Urinary bladder (tissue), 4 donors: ENCODE measurements around the gene APOL3. TPM values are rescaled to one million over a fixed set of nuclear protein-coding genes. Genes with fewer than 3 reads are reported as not detected.
"Not testable (repeated sequence)": the region's sequence is repeated elsewhere in the genome, so short reads cannot be mapped to it uniquely, and the experiment has no call there.

Experiments
- DNase-seq: peaks from one replicate; pipeline ENCODE4 v3.0.0-alpha.2; 2015; ENCODE audit errors: extremely low spot score
- H3K27ac ChIP-seq: one replicate; pipeline ENCODE4 v1.5.1; 2013; ENCODE audit warnings: low read depth, mild to moderate bottlenecking, moderate library complexity
- H3K36me3 ChIP-seq: one replicate; pipeline ENCODE4 v1.6.1; 2013; ENCODE audit warnings: mild to moderate bottlenecking, moderate library complexity; ENCODE audit not compliant: insufficient read depth
- H3K4me1 ChIP-seq: one replicate; pipeline ENCODE4 v1.6.1; 2013; ENCODE audit warnings: mild to moderate bottlenecking, moderate library complexity; ENCODE audit not compliant: insufficient read depth
- H3K4me3 ChIP-seq: one replicate; pipeline ENCODE4 v1.5.1; 2013; ENCODE audit warnings: low read depth, low read length
- WGBS: extraction: QIAGEN DNeasy Blood & Tissue Kit; methylation state at CpG from one replicate; pipeline ENCODE4 v1.1.7; 2013; 5-methylcytosine and 5-hydroxymethylcytosine counted together
- polyA plus RNA-seq: library from polyadenylated mRNA; stranded (reverse); fragments of 200-250 nt; gene quantifications from one replicate; pipeline ENCODE4 v1.2.3, GENCODE V29; 2013
- total RNA-seq: library from RNA; depleted of rRNA; stranded (reverse); fragments of >200 nt; gene quantifications from one replicate; pipeline ENCODE4 v1.2.3, GENCODE V29; 2014
- donor health status: healthy with polysubstance abuse.
- donor health status: healthy.

APOL3 gene
- total and polyA plus RNA-seq, 2 donors: 25.4 to 42.6 TPM

DNA sequence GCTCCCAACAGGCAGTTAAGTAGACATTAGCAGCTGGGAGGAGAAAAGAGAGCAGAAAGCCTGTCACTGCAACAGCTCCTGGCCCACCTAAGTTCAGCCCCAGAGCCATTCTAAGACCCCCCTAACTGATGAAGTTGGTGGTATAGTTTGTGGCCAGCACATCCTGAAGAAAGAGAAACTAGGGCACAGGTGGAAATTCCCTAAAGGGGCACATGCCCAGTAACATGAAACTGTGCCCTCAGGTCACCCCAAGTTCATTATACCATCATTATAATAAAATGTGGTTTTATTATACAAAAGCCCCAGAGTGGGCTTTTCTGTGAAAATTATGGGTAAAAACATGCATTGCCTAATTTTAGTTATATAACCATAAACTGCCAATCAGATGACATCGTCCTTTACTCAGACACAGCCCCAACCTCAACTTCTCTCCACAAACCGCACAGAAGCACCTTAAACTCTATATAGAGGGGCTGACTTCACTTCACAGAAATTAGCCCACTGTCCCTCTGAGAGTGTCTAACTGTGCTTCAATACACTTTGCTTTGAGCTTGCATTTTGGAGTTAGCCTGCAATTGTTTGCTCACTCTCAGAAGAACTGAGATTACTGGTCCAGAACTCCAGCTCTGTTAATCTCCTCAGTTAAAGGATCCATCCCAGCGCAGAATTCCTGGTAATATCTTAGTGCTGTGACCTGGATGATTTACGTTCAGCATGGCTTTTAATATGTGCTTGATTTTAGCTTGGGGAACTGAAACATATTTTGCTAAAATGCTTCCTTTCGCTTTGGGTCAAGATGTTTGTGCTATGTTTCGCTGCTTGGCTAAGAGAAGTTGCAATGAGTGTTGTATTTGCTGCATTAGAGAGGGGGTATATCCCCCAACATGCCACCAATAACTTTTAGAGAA lies 1.8 kb upstream of the APOL3 start:
- Histone ChIP-seq H3K4me3 (no peak overlapping the region), H3K27ac (no peak overlapping the region), H3K36me3 (no peaks in the 10 kb centered on the region), H3K4me1 (no peaks in the 10 kb centered on the region)
- WGBS: 70% methylated on average over 6 of the region's 6 CpGs
- DNase-seq: no peak

DNA sequence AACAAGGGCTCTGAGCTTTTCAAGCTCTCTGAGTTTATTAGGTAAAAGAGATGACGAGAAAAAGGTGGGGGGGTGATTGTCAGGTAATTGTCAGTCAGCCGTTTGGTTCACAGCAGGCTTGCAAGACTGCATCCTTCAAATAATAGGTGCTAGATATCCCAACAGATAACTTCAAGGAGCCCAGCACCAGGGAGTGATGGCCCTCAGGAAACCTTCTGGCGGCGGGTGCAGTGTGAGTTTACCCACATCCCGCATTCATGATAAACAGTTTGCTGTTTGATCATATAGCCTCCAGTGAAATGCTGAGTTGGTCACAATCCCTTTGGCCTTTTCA lies 1.2 kb upstream of the APOL3 start:
- WGBS: 68% methylated on average over 5 of the region's 5 CpGs
- H3K36me3 ChIP-seq, H3K27ac ChIP-seq, DNase-seq, H3K4me1 ChIP-seq, H3K4me3 ChIP-seq: not testable (repeated sequence)

DNA sequence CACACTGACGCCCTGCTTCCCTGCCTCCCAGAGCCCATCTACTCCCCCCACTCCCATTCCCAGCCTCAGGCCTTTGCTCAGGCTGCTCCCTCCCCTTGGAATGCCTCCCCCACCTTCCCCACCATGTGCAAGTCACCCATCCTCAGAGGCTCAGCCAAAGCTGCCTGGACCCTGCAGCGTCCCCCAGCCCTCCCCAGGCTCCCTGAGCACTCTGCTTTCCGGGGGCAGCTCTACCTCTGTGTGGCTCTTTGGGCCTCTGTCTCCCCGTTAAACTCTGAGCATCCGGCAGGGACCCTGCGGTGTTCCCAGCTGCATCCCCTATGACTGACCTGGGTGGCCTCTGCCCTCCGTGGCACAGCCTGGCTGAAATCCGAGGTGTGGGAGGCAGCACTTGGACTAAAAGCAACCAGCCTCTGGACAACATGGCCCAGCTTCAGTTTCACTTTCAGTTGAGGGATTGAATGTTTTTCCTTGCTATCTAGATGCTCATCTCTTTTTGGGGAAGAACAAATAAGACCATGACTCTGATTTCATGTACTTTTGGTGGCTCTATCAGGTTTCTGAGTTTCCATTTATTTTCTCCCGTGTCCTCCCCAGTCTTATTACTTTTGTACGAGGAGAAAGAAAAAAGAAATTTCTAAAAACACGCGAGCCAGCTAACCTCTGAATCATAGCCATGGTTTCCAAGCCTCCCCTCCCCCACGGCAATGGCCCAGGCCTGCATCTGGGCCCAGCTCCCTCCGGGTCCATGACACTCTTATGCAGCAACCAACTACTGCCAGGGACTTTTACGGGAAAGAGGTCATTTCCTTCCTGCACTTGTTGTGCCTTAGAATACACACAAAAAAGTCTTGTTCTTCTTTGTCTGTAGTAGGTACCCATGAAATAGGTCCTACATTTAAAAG lies 3.8 kb downstream of the APOL3 start:
- Histone ChIP-seq H3K4me3 (peak overlapping the region; percentile 45), H3K27ac (peak overlapping the region; percentile 93), H3K4me1 (peaks cover 4% of the 10 kb centered on the region), H3K36me3 (no peaks in the 10 kb centered on the region)
- 20% methylated on average over 15 of the region's 15 CpGs for WGBS
- DNase-seq: peak; percentile 40

DNA sequence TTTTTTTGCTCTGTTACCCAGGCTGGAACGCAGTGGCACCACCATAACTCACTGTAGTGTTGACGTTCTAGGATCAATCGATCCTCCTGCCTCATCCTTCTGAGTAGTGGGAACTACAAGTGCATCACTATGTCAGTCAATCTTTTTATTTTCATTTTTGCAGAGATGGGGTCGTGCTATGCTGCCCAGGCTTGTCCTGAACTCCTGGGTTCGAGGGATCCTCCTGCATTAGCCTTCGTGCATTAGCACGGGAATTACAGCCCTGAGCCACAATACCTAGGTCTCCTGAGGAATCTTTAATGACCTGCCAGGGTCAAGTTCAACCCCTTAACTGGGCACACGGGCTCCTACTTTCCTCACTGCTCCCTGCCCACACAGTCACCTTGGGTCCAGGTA lies 4.4 kb downstream of the APOL3 start:
- peak overlapping the region; percentile 93 for H3K27ac ChIP-seq
- 57% methylated on average over 8 of the region's 8 CpGs for WGBS
- no peaks in the 10 kb centered on the region for H3K36me3 ChIP-seq
- no peak for DNase-seq
- peaks cover 4% of the 10 kb centered on the region for H3K4me1 ChIP-seq
- H3K4me3 ChIP-seq: peak overlapping the region; percentile 45

DNA sequence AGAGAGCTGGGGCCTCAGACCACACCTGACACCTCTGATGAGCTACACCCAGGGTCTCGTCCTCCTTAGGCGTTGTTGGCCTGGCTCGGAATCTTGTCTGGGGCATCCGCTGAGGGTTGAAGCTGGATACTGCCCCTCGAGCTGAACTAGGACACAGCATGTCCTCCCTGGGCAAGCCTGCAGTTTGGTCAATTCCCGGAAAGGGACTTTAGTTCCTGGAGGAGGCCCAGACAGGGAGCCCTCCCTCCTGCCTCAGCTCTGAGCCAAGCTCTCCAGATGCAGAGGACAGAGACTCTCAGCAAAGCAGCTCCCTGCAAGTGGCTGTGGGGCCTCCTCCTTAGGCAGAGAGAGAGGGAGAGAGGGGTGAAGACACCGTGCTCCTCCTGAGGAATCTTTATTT lies 4.9 kb downstream of the APOL3 start:
- H3K4me3 ChIP-seq: no peak overlapping the region
- peak; percentile 45 for DNase-seq
- H3K36me3 ChIP-seq: no peaks in the 10 kb centered on the region
- 39% methylated on average over 7 of the region's 7 CpGs for WGBS
- H3K4me1 ChIP-seq: peaks cover 4% of the 10 kb centered on the region
- peak overlapping the region; percentile 48 for H3K27ac ChIP-seq

DNA sequence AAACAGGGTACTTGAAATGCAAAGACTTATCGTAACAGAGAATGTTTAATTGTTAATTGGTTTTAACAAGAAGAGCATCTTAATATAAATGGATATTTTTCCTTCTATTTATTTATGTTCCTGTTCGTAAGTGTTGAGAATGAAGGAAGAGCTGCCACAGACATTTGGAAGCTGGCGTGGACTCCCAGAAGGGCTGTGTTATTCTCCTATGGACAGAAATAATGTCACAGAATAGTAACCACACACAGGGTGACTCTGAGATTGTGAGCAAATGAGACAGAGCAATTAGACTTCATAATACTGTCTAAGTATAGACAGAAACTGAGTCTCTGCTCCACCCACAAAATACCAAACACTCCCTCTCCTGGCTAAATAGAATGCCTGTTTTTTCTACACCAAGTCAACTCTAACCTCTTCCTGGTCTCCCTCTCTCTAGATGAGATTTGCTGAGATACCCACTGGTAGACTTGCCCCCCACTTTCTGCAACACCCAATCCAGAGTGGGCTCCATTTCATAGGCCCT lies 6.1 kb downstream of the APOL3 start:
- no peak overlapping the region for H3K4me3 ChIP-seq
- H3K36me3 ChIP-seq: no peaks in the 10 kb centered on the region
- 95% methylated on average over 3 of the region's 3 CpGs for WGBS
- DNase-seq: no peak
- H3K27ac ChIP-seq: peak overlapping the region; percentile 47
- H3K4me1 ChIP-seq: peaks cover 4% of the 10 kb centered on the region

DNA sequence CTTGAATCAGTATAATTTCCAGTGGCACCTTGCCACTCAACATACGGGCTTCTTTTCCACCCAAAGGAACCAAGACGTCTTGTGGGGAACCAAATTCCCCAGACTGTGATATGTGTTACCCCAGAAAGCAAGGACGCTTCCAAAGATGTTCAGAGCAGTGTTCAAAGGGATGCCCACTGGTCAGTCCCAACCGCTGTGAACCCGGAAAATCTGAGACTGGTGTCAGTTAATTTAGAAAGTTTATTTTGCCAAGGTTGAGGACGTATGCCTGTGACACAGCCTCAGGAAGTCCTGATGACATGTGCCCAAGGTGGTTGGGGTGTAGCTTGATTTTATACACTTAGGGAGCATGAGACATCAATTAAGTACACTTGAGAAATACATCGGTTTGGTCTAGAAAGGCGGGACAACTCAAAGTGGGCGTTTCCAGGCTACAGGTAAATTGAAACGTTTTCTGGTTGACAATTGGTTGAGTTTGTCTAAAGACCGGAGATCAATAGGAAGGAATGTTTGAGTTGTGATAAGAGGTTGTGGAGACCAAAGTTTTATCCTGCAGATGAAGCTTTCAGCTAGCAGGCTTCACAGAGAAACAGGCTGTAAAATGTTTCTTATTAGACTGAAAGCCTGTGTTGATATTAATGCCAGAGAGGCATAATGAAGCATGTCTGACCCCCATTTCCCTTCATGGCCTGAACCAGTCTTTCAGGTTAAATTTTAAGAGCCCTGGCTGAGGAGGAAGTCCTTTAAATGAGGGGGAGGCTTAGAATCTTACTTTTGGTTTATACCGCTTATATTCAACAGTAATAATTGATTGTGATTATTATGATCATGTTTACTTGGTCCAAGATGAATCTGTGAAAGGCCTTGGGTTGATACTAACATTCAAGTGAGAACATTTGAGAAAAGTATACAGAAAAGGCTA lies 6.8 kb downstream of the APOL3 start:
- Histone ChIP-seq H3K36me3 (no peaks in the 10 kb centered on the region), H3K4me3 (no peak overlapping the region), H3K4me1 (peaks cover 4% of the 10 kb centered on the region), H3K27ac (no peak overlapping the region)
- 85% methylated on average over 12 of the region's 12 CpGs for WGBS
- no peak for DNase-seq

DNA sequence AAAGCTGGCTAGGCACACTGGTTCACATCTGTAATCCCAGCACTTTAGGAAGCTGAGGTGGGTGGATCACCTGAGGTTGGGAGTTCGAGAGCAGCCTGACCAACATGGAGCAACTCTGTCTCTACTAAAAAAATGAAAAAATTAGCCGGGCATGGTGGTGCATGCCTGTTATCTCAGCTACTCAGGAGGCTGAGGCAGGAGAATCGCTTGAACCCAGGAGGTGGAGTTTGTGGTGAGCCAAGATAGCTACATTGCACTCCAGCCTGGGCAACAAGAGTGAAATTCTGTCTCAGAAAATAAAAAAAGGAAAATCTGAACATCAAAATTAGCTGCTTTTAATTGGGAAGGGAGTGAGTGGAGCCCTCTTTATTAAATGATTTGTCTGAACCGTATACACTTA lies 7.7 kb downstream of the APOL3 start:
- 93% methylated on average over 4 of the region's 4 CpGs for WGBS
- not testable (repeated sequence) for H3K27ac ChIP-seq

DNA sequence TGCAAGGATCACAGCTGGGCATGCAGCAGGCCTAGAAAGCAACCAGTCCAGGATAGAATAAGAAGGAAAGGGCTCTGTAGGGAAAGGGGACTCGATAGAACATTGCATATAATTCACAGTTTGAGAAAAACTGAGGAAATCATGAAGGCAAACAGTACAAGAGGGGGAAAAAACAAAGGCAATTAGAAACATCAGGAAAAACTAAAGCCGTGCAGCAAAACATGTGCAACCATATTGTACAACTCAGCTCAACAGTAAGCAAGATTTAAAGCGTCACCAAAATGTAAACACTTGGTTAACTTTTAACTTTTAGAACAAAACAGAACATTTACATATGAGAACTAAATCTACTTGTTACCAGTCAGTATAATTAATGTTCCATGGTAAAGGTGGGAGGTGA lies 8.5 kb downstream of the APOL3 start:
- H3K4me3 ChIP-seq: no peak overlapping the region
- no peak for DNase-seq
- peaks cover 4% of the 10 kb centered on the region for H3K4me1 ChIP-seq
- no peak overlapping the region for H3K27ac ChIP-seq
- 73% methylated on average over 3 of the region's 3 CpGs for WGBS
- no peaks in the 10 kb centered on the region for H3K36me3 ChIP-seq

More for the DNA sequence above, 7.7 kb downstream of the APOL3 start:
- DNase-seq, H3K4me1 ChIP-seq, H3K36me3 ChIP-seq, H3K4me3 ChIP-seq: not testable (repeated sequence)

DNA sequence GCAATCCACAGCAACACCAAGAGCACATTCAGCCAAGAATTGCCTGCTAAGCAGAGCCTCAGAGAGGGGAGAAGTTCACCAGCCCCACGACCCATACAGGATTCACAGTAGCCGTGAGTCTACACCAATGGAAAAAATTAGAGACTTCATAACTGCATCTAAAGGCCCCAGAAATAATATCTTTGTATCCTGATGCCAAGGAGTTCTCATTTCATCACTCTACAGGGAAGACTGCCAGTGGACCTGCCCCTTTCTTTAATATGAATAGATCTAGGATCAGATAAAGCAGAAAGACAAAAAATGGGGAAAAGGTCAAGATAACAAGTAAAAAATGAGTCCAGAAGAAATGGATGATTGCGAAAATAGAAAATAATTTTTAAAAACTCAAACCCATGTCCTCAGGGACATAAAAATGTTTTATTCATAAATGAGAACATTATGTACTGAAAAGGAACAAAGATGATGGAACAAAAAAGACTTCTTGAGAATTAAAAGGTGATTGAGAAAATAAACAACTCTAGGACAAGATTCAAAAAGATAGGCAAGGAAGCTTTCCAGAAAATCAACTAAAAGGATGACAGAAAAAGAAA lies 9.5 kb downstream of the APOL3 start:
- no peak overlapping the region for H3K4me3 ChIP-seq
- WGBS: 58% methylated on average over 3 of the region's 3 CpGs
- DNase-seq: no peak
- H3K36me3 ChIP-seq: no peaks in the 10 kb centered on the region
- H3K4me1 ChIP-seq: peaks cover 2% of the 10 kb centered on the region
- H3K27ac ChIP-seq: no peak overlapping the region

DNA sequence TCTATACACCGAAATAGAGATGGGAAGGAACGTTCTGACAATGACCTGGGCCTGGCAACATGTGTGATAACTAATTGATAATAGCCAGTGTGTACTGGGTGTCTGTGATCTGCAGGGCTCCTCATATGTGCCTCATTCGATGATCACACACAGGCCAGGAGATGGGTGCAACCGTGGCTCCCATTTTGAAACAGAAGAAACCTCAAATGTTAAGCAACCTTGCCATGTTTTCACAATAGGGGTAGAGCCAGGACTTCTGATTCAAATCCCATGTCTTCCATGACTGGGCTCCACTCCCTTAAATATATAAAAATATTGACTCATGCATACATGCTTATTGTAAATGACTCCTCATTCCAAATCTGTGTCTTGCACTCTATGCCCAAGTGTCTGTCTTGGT lies 11.1 kb downstream of the APOL3 start:
- Histone ChIP-seq H3K4me3 (no peak overlapping the region), H3K27ac (no peak overlapping the region), H3K36me3 (no peaks in the 10 kb centered on the region), H3K4me1 (no peaks in the 10 kb centered on the region)
- no peak for DNase-seq
- WGBS: 79% methylated on average over 4 of the region's 4 CpGs

DNA sequence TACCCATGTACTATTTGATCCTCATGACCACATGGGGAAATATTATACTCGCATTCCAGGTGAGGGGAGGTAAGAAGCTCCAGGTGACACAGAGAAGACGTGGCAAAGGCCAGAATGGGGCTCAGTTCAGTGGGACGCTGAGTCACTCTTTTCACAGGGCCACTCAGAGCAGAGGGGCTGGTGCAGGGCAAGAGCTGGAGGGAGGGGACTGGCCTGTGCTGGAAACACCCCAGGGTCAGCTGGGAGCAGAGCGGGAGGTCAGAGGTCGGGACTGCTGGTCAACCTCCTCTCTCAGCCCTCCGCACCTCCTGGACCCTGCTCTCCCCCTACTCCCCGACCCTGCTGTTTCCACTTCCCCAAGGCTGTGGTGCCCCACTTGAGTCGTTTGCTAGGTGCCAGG lies 12.1 kb downstream of the APOL3 start:
- Histone ChIP-seq H3K36me3 (no peaks in the 10 kb centered on the region), H3K4me3 (no peak overlapping the region), H3K27ac (no peak overlapping the region), H3K4me1 (no peaks in the 10 kb centered on the region)
- 92% methylated on average over 8 of the region's 8 CpGs for WGBS
- DNase-seq: no peak
